ENCODE data around the gene S100A5. TPM values are rescaled to one million over a fixed set of nuclear protein-coding genes. Genes with fewer than 3 reads are reported as not detected.

S100A5 gene
- total and polyA plus RNA-seq, 12 donors: not detected

GRCh38 chr1:153509036-153509435 is 31.7 kb downstream of the S100A5 start:
- Histone ChIP-seq H3K4me1 (peaks cover 13 to 34% (median 21%) of the 10 kb centered on the region in 9 donors), H3K27me3 (no peaks in the 10 kb centered on the region), H3K27ac (no peak overlapping the region), H3K9me3 (no peaks in the 10 kb centered on the region), H3K4me3 (no peak overlapping the region), H3K36me3 (no peaks in the 10 kb centered on the region)
- DNase-seq (no peak), ATAC-seq (no peak)
- no peak for TF ChIP-seq CTCF (IDR thresholded peaks at IDR 0.05)
- intact Hi-C loops (cut with DNase I): loop anchor here in 2 of 10 donors (5.0 kb wide), 1 partner anchor 478 kb away; the partner anchor contains the start of gene RAB13 (in 2 of the 2)
- 94 to 99% methylated on average over 3 of the region's 3 CpGs for WGBS, 2 donors

- peaks cover 13 to 34% (median 21%) of the 10 kb centered on the region in 9 donors for H3K4me1 ChIP-seq
- H3K27ac ChIP-seq: peak overlapping the region in 6 of 10 donors; percentile 62 to 88 (median 80)
- H3K4me3 ChIP-seq: no peak overlapping the region
- H3K36me3 ChIP-seq: no peaks in the 10 kb centered on the region
- H3K9me3 ChIP-seq: no peaks in the 10 kb centered on the region
- DNase-seq (no peak), ATAC-seq (no peak)
- no peaks in the 10 kb centered on the region for H3K27me3 ChIP-seq
- WGBS, 2 donors: 87 to 89% methylated on average over 11 of the region's 11 CpGs
- no peak for TF ChIP-seq CTCF (IDR thresholded peaks at IDR 0.05)
- intact Hi-C loops (cut with DNase I): loop anchor here in 2 of 10 donors (5.0 kb wide), 1 partner anchor 479 kb away; the partner anchor contains the start of gene RAB13 (in 2 of the 2)
Observed at GRCh38 chr1:153507926-153508583, 32.7 kb downstream of the S100A5 start.

GRCh38 chr1:153506831-153507413 is 33.8 kb downstream of the S100A5 start:
- 42 to 52% methylated on average over 7 of the region's 7 CpGs for WGBS, 2 donors
- no peaks in the 10 kb centered on the region for H3K36me3 ChIP-seq
- intact Hi-C loops (cut with DNase I): loop anchor here in 2 of 10 donors (5.0 kb wide), 1 partner anchor 480 kb away; the partner anchor contains the start of gene RAB13 (in 2 of the 2)
- TF ChIP-seq CTCF (IDR thresholded peaks at IDR 0.05): no peak
- H3K27me3 ChIP-seq: no peaks in the 10 kb centered on the region
- H3K4me1 ChIP-seq: peaks cover 13 to 34% (median 21%) of the 10 kb centered on the region in 9 donors
- peak; percentile 74 to 91 for DNase-seq
- no peak overlapping the region for H3K4me3 ChIP-seq
- H3K27ac ChIP-seq: peak overlapping the region; percentile 40 to 88 (median 77)
- ATAC-seq: peak; percentile 90 to 94 (median 91)
- H3K9me3 ChIP-seq: no peaks in the 10 kb centered on the region

- Histone ChIP-seq H3K4me3 (no peak overlapping the region), H3K4me1 (peaks cover 13 to 34% (median 21%) of the 10 kb centered on the region in 9 donors), H3K9me3 (no peaks in the 10 kb centered on the region), H3K27ac (peak overlapping the region in 8 of 10 donors; percentile 62 to 88 (median 80)), H3K36me3 (no peaks in the 10 kb centered on the region), H3K27me3 (no peaks in the 10 kb centered on the region)
- ATAC-seq: peak in 7 of 8 donors; percentile 0 to 22 (median 6)
- WGBS, 2 donors: 71 to 82% methylated on average over 5 of the region's 5 CpGs
- intact Hi-C loops (cut with DNase I): loop anchor here in 2 of 10 donors (5.0 kb wide), 1 partner anchor 481 kb away; the partner anchor contains the start of gene RAB13 (in 2 of the 2)
- no peak for DNase-seq
- TF ChIP-seq CTCF (IDR thresholded peaks at IDR 0.05): no peak
Observed at GRCh38 chr1:153506386-153506785, 34.3 kb downstream of the S100A5 start.

Measured in heart right ventricle (tissue), 16 donors.